Jurkat, Clone E6-1 (cell line): ENCODE measurements around the gene RSU1.

Source experiments
- DNase-seq: peaks from one replicate; pipeline ENCODE4 v3.0.0-alpha.2; 2011; ENCODE audit warnings: low read depth, low spot score
- H3K4me3 ChIP-seq: 2 replicates; pipeline ENCODE4 v1.5.1; 2011; ENCODE audit warnings: mild to moderate bottlenecking, low read length, control low read depth, moderate library complexity

RSU1 gene

GRCh38 chr10:16699435-16700057, 117.7 kb downstream of the RSU1 start:
- no peak for DNase-seq

GRCh38 chr10:16698461-16698860, 118.8 kb downstream of the RSU1 start:
- H3K4me3 ChIP-seq: no peak overlapping the region
- no peak for DNase-seq

More at GRCh38 chr10:16699435-16700057, 117.7 kb downstream of the RSU1 start:
- no peak overlapping the region for H3K4me3 ChIP-seq

GRCh38 chr10:16690417-16690816, 126.8 kb downstream of the RSU1 start:
- H3K4me3 ChIP-seq: no peak overlapping the region

GRCh38 chr10:16689696-16690095, 127.5 kb downstream of the RSU1 start:
- H3K4me3 ChIP-seq: no peak overlapping the region
- DNase-seq: no peak

More at GRCh38 chr10:16690417-16690816, 126.8 kb downstream of the RSU1 start:
- DNase-seq: no peak

- DNase-seq: no peak
- no peak overlapping the region for H3K4me3 ChIP-seq
Measured at GRCh38 chr10:16689227-16689626, 128.0 kb downstream of the RSU1 start.

GRCh38 chr10:16686054-16686902, 130.9 kb downstream of the RSU1 start:
- DNase-seq: no peak
- H3K4me3 ChIP-seq: no peak overlapping the region

- H3K4me3 ChIP-seq: no peak overlapping the region
- DNase-seq: no peak
Measured at GRCh38 chr10:16685551-16685950, 131.7 kb downstream of the RSU1 start.

- no peak overlapping the region for H3K4me3 ChIP-seq
- DNase-seq: no peak
Measured at GRCh38 chr10:16681521-16681920, 135.7 kb downstream of the RSU1 start.

GRCh38 chr10:16679511-16679910, 137.7 kb downstream of the RSU1 start:
- H3K4me3 ChIP-seq: no peak overlapping the region
- DNase-seq: no peak

- H3K4me3 ChIP-seq: no peak overlapping the region
- no peak for DNase-seq
Measured at GRCh38 chr10:16675334-16675733, 141.9 kb downstream of the RSU1 start.

- H3K4me3 ChIP-seq: no peak overlapping the region
- DNase-seq: no peak
Measured at GRCh38 chr10:16674147-16674703, 143.0 kb downstream of the RSU1 start.

GRCh38 chr10:16673443-16673842, 143.8 kb downstream of the RSU1 start:
- no peak for DNase-seq
- H3K4me3 ChIP-seq: no peak overlapping the region

- no peak overlapping the region for H3K4me3 ChIP-seq
- no peak for DNase-seq
Measured at GRCh38 chr10:16663444-16663843, 153.8 kb downstream of the RSU1 start.

- no peak overlapping the region for H3K4me3 ChIP-seq
- no peak for DNase-seq
Measured at GRCh38 chr10:16662923-16663322, 154.3 kb downstream of the RSU1 start.

- no peak overlapping the region for H3K4me3 ChIP-seq
- no peak for DNase-seq
Measured at GRCh38 chr10:16656895-16657294, 160.3 kb downstream of the RSU1 start.

GRCh38 chr10:16653224-16653623, 164.0 kb downstream of the RSU1 start:
- DNase-seq: no peak
- H3K4me3 ChIP-seq: no peak overlapping the region

- DNase-seq: no peak
Measured at GRCh38 chr10:16652154-16652553, 165.1 kb downstream of the RSU1 start.

GRCh38 chr10:16649757-16650156, 167.5 kb downstream of the RSU1 start:
- H3K4me3 ChIP-seq: no peak overlapping the region
- no peak for DNase-seq

More at GRCh38 chr10:16652154-16652553, 165.1 kb downstream of the RSU1 start:
- no peak overlapping the region for H3K4me3 ChIP-seq

- no peak for DNase-seq
- no peak overlapping the region for H3K4me3 ChIP-seq
Measured at GRCh38 chr10:16648366-16648765, 168.9 kb downstream of the RSU1 start.
